Neural crest cell (in vitro differentiated cells): ENCODE measurements around the gene MEF2D. TPM values are rescaled to one million over a fixed set of nuclear protein-coding genes. Genes with fewer than 3 reads are reported as not detected.

Experiments
- DNase-seq: peaks from one replicate; pipeline ENCODE4 v3.0.0; 2021; ENCODE audit warnings: low read depth, mixed read lengths, low spot score
- H3K27ac Mint-ChIP-seq: one replicate; pipeline ENCODE4 v1.8.0; 2021; ENCODE audit warnings: mild to moderate bottlenecking, mixed read lengths; ENCODE audit not compliant: unreplicated experiment
- H3K27me3 Mint-ChIP-seq: 2 replicates; pipeline ENCODE4 v1.8.0; 2021; ENCODE audit warnings: low read depth, mild to moderate bottlenecking, mixed read lengths
- H3K36me3 Mint-ChIP-seq: 2 replicates; pipeline ENCODE4 v1.8.0; 2021; ENCODE audit warnings: low read depth, mild to moderate bottlenecking, mixed read lengths
- H3K4me1 Mint-ChIP-seq: 2 replicates; pipeline ENCODE4 v1.8.0; 2021; ENCODE audit warnings: mixed read lengths
- H3K4me3 Mint-ChIP-seq: one replicate; pipeline ENCODE4 v1.8.0; 2021; ENCODE audit warnings: mild to moderate bottlenecking, mixed read lengths
- H3K9me3 Mint-ChIP-seq: 2 replicates; pipeline ENCODE4 v1.8.0; 2021; ENCODE audit warnings: mixed read lengths
- total RNA-seq: library from RNA; stranded (reverse); gene quantifications from 2 replicates; pipeline ENCODE4 v1.2.1, GENCODE V29; 2021
- TF ChIP-seq, protein P1 (sequence below): fragments of 200-600 bp; sonication (generic); conservative IDR thresholded peaks from 2 replicates; pipeline ENCODE4 v1.5.0; 2021; ENCODE audit warnings: antibody characterized with exemption, mild to moderate bottlenecking

MEF2D gene
- total RNA-seq, 1 donor from 2014 or later = 17.3 TPM

DNA sequence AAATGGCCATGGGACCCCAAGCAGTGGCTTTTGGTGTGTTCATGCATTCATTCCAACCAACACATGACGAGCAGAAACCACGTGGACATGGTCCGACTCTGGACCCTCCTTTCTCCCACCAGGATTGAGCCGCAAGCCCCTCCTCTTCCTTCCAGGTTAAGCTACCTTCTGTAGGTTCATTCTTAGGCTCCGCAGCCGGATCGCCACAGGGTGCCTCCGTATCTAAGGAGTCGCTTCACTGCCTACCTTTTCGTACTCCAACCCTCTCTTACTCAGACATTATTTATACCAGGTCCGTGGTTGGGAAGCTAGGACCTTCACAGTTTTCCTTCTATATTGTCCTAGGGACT is 67.9 kb downstream of the MEF2D start:
- H3K4me1 Mint-ChIP-seq = peaks cover 8% of the 10 kb centered on the region
- no peaks in the 10 kb centered on the region for H3K9me3 Mint-ChIP-seq
- H3K27ac Mint-ChIP-seq = no peak overlapping the region
- H3K4me3 Mint-ChIP-seq = no peak overlapping the region
- DNase-seq = no peak
- peaks cover 98% of the 10 kb centered on the region for H3K27me3 Mint-ChIP-seq
- TF ChIP-seq, protein P1, sequence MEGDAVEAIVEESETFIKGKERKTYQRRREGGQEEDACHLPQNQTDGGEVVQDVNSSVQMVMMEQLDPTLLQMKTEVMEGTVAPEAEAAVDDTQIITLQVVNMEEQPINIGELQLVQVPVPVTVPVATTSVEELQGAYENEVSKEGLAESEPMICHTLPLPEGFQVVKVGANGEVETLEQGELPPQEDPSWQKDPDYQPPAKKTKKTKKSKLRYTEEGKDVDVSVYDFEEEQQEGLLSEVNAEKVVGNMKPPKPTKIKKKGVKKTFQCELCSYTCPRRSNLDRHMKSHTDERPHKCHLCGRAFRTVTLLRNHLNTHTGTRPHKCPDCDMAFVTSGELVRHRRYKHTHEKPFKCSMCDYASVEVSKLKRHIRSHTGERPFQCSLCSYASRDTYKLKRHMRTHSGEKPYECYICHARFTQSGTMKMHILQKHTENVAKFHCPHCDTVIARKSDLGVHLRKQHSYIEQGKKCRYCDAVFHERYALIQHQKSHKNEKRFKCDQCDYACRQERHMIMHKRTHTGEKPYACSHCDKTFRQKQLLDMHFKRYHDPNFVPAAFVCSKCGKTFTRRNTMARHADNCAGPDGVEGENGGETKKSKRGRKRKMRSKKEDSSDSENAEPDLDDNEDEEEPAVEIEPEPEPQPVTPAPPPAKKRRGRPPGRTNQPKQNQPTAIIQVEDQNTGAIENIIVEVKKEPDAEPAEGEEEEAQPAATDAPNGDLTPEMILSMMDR = no peak
- peaks cover 5% of the 10 kb centered on the region for H3K36me3 Mint-ChIP-seq

DNA sequence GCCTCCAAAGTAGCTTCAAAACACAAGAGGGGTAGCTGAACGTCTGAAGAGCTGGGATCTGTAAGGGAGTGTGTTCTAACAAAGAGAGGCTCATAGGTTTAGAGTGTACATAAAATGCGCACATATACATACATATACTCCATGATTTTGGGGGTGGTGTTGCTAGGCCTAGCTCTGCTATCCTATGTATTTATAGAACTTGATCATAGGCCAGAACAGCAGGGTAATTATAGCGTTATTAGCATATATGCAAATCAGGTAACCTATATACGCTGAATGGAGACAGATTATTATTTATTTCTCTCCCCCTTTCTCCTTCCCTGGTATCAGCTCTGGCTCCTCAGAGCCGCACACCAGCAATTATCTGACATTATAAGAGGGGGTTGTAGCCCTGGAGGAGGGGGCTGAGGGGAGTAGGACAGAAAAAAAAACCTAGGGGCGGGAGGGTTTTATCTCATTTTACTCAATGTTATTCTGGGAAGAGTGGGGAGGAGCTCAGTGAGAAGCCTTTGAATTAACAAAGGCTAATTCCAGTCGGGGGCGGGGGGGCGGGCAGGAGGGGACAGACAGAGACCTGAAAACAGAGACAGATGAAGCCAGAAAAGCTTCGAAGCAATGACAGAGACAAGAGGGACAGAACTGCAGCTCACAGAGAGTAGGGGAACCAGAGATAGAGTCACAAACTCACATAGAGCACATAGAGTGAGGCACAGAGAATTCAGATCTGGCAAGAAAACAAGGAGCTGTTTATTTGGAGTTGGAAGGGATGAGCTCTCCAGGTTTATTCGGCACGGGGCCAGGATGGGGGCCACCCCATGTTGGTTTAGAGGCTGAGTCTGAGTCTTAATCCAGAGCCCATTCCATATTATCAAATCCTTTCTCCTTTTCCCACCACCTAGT is 68.6 kb downstream of the MEF2D start:
- no peaks in the 10 kb centered on the region for H3K9me3 Mint-ChIP-seq
- DNase-seq = no peak
- no peak overlapping the region for H3K27ac Mint-ChIP-seq
- TF ChIP-seq, protein P1 = no peak
- H3K27me3 Mint-ChIP-seq = peaks cover 98% of the 10 kb centered on the region
- peaks cover 3% of the 10 kb centered on the region for H3K36me3 Mint-ChIP-seq
- no peak overlapping the region for H3K4me3 Mint-ChIP-seq
- peaks cover 8% of the 10 kb centered on the region for H3K4me1 Mint-ChIP-seq

DNA sequence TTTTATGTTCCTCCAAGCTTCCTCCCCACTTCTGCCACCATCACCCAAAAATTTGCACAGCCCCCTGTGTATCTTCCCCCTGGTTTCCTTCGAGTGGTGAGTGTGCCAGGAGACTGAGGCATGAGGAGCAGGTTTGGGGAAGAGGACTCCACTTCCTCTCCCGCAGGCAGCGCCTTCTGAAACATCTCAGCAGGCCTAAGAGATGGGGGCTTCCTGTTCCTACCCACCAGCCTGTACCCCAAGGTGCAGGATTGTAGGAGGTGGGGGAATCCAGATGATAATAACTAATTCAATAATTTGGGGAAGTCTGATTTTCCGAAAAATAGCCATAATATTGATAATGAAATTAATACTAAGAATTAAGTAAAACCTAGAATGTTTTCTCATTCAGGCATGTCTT is 69.2 kb downstream of the MEF2D start:
- H3K4me3 Mint-ChIP-seq = no peak overlapping the region
- no peaks in the 10 kb centered on the region for H3K9me3 Mint-ChIP-seq
- H3K27me3 Mint-ChIP-seq = peaks cover 98% of the 10 kb centered on the region
- TF ChIP-seq, protein P1 = no peak
- DNase-seq = no peak
- peaks cover 3% of the 10 kb centered on the region for H3K36me3 Mint-ChIP-seq
- H3K27ac Mint-ChIP-seq = no peak overlapping the region
- peaks cover 8% of the 10 kb centered on the region for H3K4me1 Mint-ChIP-seq

DNA sequence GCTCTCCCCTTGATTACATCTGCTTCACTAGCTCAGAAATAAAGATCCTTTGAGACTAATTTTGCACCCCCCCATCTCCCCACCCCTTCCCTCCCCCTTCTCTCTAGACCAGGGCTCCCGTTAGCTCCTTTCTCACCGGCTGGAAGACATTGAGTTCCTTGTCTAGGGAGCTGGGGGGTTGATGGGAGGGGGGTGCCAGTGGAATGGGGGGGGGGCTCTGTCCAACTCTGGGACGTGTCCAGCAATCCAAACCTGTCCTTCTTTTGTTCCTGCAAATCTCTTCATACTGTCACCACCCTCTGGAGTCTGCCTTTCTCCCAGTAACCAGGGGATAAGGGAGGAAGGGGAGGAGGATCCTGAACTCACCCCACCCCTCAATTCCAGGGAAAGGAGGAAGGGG is 69.7 kb downstream of the MEF2D start:
- H3K27ac Mint-ChIP-seq = no peak overlapping the region
- DNase-seq = no peak
- peaks cover 3% of the 10 kb centered on the region for H3K36me3 Mint-ChIP-seq
- H3K27me3 Mint-ChIP-seq = peaks cover 99% of the 10 kb centered on the region
- TF ChIP-seq, protein P1 = no peak
- H3K9me3 Mint-ChIP-seq = no peaks in the 10 kb centered on the region
- H3K4me1 Mint-ChIP-seq = peaks cover 8% of the 10 kb centered on the region
- no peak overlapping the region for H3K4me3 Mint-ChIP-seq

DNA sequence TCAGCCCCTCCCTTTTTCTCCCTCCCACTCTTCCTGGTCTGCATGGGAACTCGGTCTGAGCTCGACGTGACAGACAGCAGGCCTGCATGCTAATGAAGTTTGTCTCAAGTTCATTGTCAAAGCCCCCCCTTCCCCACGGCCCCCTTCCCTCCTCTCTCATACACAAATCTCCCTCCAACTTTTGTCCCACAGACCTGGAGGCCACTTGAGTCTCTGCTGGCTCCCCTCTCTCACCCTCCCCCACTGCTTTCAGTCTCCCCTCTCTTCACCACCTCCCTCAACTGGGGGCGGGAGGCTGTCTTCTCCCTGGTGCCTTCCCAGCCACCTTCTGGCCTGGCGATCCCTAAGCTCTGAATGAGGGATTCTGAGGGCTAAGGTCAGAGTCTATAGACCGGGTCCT is 70.3 kb downstream of the MEF2D start:
- Mint-ChIP-seq H3K4me3 (no peak overlapping the region), H3K9me3 (no peaks in the 10 kb centered on the region), H3K4me1 (peaks cover 4% of the 10 kb centered on the region), H3K27ac (no peak overlapping the region), H3K27me3 (peaks cover 100% of the 10 kb centered on the region), H3K36me3 (peaks cover 3% of the 10 kb centered on the region)
- DNase-seq = no peak
- TF ChIP-seq, protein P1 = no peak
